CD14-positive monocyte (primary cell): ENCODE measurements around the gene CMTM3. TPM values are rescaled to one million over a fixed set of nuclear protein-coding genes. Genes with fewer than 3 reads are reported as not detected.

Source experiments
- DNase-seq, 3 donors: peaks; one replicate each; pipeline ENCODE4 v3.0.0-alpha.2; 2011 to 2022
- H2AFZ ChIP-seq: 2 replicates; pipeline ENCODE4 v1.6.0; 2012; ENCODE audit warnings: mild to moderate bottlenecking, low read depth, low read length, inconsistent platforms; ENCODE audit not compliant: insufficient read depth, poor library complexity, severe bottlenecking
- H3K27ac ChIP-seq, 2 donors: 1 replicate in 1 of 2; 2 replicates in 1 of 2; pipeline ENCODE4 v1.5.1; 2012 to 2013; ENCODE audit warnings: low read length in 2 of 2, control low read depth in 1 of 2, inconsistent platforms in 1 of 2, low read depth in 1 of 2, mild to moderate bottlenecking in 1 of 2
- H3K27me3 ChIP-seq, 2 donors: one replicate each; pipeline versions ENCODE4 v1.6.0 to v1.6.1; 2011 to 2013; ENCODE audit warnings: low read length in 2 of 2; ENCODE audit not compliant: control insufficient read depth in 2 of 2, insufficient read depth in 2 of 2
- H3K36me3 ChIP-seq, 2 donors: replicated peaks in 1 of 2; 1 replicate in 1 of 2; 2 replicates in 1 of 2; pipeline versions ENCODE4 v1.5.1 to v1.6.1; 2012 to 2013; ENCODE audit warnings: low read length in 2 of 2, control low read depth in 1 of 2, inconsistent platforms in 1 of 2, mild to moderate bottlenecking in 1 of 2; ENCODE audit not compliant: insufficient read depth in 2 of 2, control insufficient read depth in 1 of 2
- H3K4me1 ChIP-seq, 2 donors: 1 replicate in 1 of 2; 2 replicates in 1 of 2; pipeline versions ENCODE4 v1.5.1 to v1.6.1; 2012 to 2013; ENCODE audit warnings: low read length in 2 of 2, control low read depth in 1 of 2, inconsistent platforms in 1 of 2, mild to moderate bottlenecking in 1 of 2, moderate library complexity in 1 of 2; ENCODE audit not compliant: insufficient read depth in 2 of 2, control insufficient read depth in 1 of 2
- H3K4me2 ChIP-seq: replicated peaks from 2 replicates; pipeline ENCODE3; 2012; ENCODE audit warnings: low read length, moderate library complexity, mild to moderate bottlenecking; ENCODE audit not compliant: poor library complexity, severe bottlenecking; ENCODE audit errors: extremely low read depth
- H3K4me3 ChIP-seq, 3 experiments: fragments of 200-600 bp in 1 of 3; sonication (generic) in 1 of 3; replicated peaks in 1 of 3; 1 replicate in 2 of 3; 2 replicates in 1 of 3; pipeline ENCODE4 v1.5.1; 2011 to 2013; ENCODE audit warnings: low read length in 3 of 3, mild to moderate bottlenecking in 3 of 3, control low read depth in 2 of 3, low read depth in 2 of 3, inconsistent platforms in 1 of 3, moderate library complexity in 1 of 3
- H3K79me2 ChIP-seq: 2 replicates; pipeline ENCODE4 v1.6.0; 2012; ENCODE audit warnings: mild to moderate bottlenecking, control low read depth, inconsistent platforms, low read length, moderate library complexity; ENCODE audit not compliant: insufficient read depth
- H3K9ac ChIP-seq: 2 replicates; pipeline ENCODE4 v1.6.0; 2017; ENCODE audit warnings: low read length, mild to moderate bottlenecking; ENCODE audit not compliant: insufficient read depth, poor library complexity, severe bottlenecking
- H3K9me3 ChIP-seq, 2 donors: replicated peaks in 1 of 2; 1 replicate in 1 of 2; 2 replicates in 1 of 2; pipeline versions ENCODE4 v1.5.1 to v1.6.1; 2012 to 2013; ENCODE audit warnings: low read length in 2 of 2, control low read depth in 1 of 2; ENCODE audit not compliant: control insufficient read depth in 1 of 2, insufficient read depth in 1 of 2
- H4K20me1 ChIP-seq: 2 replicates; pipeline ENCODE4 v1.6.0; 2012; ENCODE audit warnings: mild to moderate bottlenecking, low read length, control low read depth, moderate library complexity; ENCODE audit not compliant: insufficient read depth
- H3K27ac Mint-ChIP-seq, 7 donors: one replicate each; pipeline ENCODE4 v1.8.0; 2020; ENCODE audit warnings: mild to moderate bottlenecking in 7 of 7, mixed read lengths in 7 of 7, moderate library complexity in 6 of 7, inconsistent platforms in 2 of 7
- H3K27me3 Mint-ChIP-seq, 3 donors: one replicate each; pipeline ENCODE4 v1.8.0; 2021 to 2022; ENCODE audit warnings: low read depth in 3 of 3, mild to moderate bottlenecking in 3 of 3, mixed read lengths in 3 of 3, moderate library complexity in 3 of 3, inconsistent platforms in 1 of 3
- H3K36me3 Mint-ChIP-seq, 2 donors: one replicate each; pipeline ENCODE4 v1.8.0; 2020; ENCODE audit warnings: mixed read lengths in 2 of 2, inconsistent platforms in 1 of 2, mild to moderate bottlenecking in 1 of 2
- H3K4me1 Mint-ChIP-seq: one replicate; pipeline ENCODE4 v1.8.0; 2020; ENCODE audit warnings: mild to moderate bottlenecking, mixed read lengths
- H3K4me3 Mint-ChIP-seq, 2 donors: one replicate each; pipeline ENCODE4 v1.8.0; 2020; ENCODE audit warnings: mild to moderate bottlenecking in 2 of 2, mixed read lengths in 2 of 2, moderate library complexity in 1 of 2
- H3K9me3 Mint-ChIP-seq, 7 donors: one replicate each; pipeline ENCODE4 v1.8.0; 2020 to 2022; ENCODE audit warnings: mixed read lengths in 7 of 7, mild to moderate bottlenecking in 6 of 7, moderate library complexity in 6 of 7, inconsistent platforms in 2 of 7
- WGBS: methylation state at CpG from one replicate; pipeline ENCODE4 v1.1.5; 2013; ENCODE audit warnings: missing lambda C conversion rate; ENCODE audit not compliant: insufficient coverage; 5-methylcytosine and 5-hydroxymethylcytosine counted together
- intact Hi-C, 2 donors: fragments of 100-400 bp; cut with micrococcal nuclease; formaldehyde crosslinking; loops; one replicate each; pipeline versions ENCODE4 v1.15.0 to v1.15.1; 2023
- polyA plus RNA-seq, 3 donors: library from polyadenylated mRNA; depleted of rRNA in 1 of 3; unstranded in 2 of 3; stranded (reverse) in 1 of 3; fragments of 300-500 nt in 2 of 3; fragments of >200 nt in 1 of 3; fragmentation: Illumina TruSeq in 2 of 3; gene quantifications; 1 replicate in 2 of 3; 2 replicates in 1 of 3; pipeline ENCODE4 v1.2.3, GENCODE V29; 2012 to 2021
- TF ChIP-seq, protein P1 (sequence below): fragments of 200-600 bp; IDR thresholded peaks from one replicate; pipeline ENCODE4 v1.8.0; 2022; ENCODE audit warnings: antibody characterized with exemption, mild to moderate bottlenecking

CMTM3 gene
- polyA plus RNA-seq, 3 donors: 125 to 131 (median 126) TPM

DNA sequence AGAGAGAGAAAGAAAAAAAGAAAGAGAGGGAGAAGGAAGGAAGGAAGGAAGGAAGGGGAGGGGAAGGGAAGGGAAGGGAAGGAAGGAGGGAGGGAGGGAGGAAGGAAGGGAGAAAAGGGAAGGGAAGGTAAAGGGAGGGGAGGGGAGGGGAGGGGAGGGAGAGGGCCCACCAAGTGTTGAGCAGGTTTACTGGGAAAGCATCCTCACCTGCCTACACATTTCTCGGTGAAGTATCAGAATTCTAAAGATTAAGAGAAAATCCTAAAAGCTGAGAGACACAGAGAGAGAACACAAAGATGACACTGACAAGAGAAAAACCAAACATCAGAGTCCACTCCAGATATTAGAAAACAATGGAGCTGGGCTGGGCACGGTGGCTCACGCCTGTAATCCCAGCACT lies 12.3 kb upstream of the CMTM3 start:
- DNase-seq: no peak
- no peaks in the 10 kb centered on the region for H3K9me3 ChIP-seq
- no peaks in the 10 kb centered on the region for H3K79me2 ChIP-seq
- no peak overlapping the region for H3K4me3 ChIP-seq
- H3K9me3 Mint-ChIP-seq: peaks cover 0 to 6% (median 2%) of the 10 kb centered on the region in 7 donors
- TF ChIP-seq, protein P1, sequence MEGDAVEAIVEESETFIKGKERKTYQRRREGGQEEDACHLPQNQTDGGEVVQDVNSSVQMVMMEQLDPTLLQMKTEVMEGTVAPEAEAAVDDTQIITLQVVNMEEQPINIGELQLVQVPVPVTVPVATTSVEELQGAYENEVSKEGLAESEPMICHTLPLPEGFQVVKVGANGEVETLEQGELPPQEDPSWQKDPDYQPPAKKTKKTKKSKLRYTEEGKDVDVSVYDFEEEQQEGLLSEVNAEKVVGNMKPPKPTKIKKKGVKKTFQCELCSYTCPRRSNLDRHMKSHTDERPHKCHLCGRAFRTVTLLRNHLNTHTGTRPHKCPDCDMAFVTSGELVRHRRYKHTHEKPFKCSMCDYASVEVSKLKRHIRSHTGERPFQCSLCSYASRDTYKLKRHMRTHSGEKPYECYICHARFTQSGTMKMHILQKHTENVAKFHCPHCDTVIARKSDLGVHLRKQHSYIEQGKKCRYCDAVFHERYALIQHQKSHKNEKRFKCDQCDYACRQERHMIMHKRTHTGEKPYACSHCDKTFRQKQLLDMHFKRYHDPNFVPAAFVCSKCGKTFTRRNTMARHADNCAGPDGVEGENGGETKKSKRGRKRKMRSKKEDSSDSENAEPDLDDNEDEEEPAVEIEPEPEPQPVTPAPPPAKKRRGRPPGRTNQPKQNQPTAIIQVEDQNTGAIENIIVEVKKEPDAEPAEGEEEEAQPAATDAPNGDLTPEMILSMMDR: no peak
- no peaks in the 10 kb centered on the region for H4K20me1 ChIP-seq
- H3K27ac ChIP-seq: no peak overlapping the region
- peak overlapping the region in 1 of 2 donors; percentile 48 for H3K4me3 Mint-ChIP-seq
- no peaks in the 10 kb centered on the region for H3K27me3 ChIP-seq
- no peaks in the 10 kb centered on the region for H3K36me3 ChIP-seq
- intact Hi-C loops: no loop called here
- H3K4me2 ChIP-seq: no peak overlapping the region
- H3K4me1 ChIP-seq: peaks cover 46 to 53% of the 10 kb centered on the region in 2 donors
- peaks cover 52% of the 10 kb centered on the region for H3K4me1 Mint-ChIP-seq
- H3K36me3 Mint-ChIP-seq: peaks cover 2 to 5% of the 10 kb centered on the region in 2 donors
- peaks cover 0 to 6% (median 3%) of the 10 kb centered on the region in 3 donors for H3K27me3 Mint-ChIP-seq
- H3K9ac ChIP-seq: no peak overlapping the region
- no peak overlapping the region for H2AFZ ChIP-seq
- peak overlapping the region in 1 of 7 donors; percentile 66 for H3K27ac Mint-ChIP-seq
- WGBS: 92% methylated on average over 2 of the region's 3 CpGs

- Histone ChIP-seq H3K27ac (no peak overlapping the region), H2AFZ (no peak overlapping the region), H3K79me2 (no peaks in the 10 kb centered on the region), H3K4me3 (no peak overlapping the region), H4K20me1 (no peaks in the 10 kb centered on the region), H3K9me3 (no peaks in the 10 kb centered on the region), H3K4me2 (no peak overlapping the region), H3K36me3 (no peaks in the 10 kb centered on the region), H3K9ac (no peak overlapping the region), H3K27me3 (no peaks in the 10 kb centered on the region), H3K4me1 (peaks cover 40 to 48% of the 10 kb centered on the region in 2 donors)
- H3K9me3 Mint-ChIP-seq: peaks cover 0 to 6% (median 2%) of the 10 kb centered on the region in 7 donors
- peaks cover 50% of the 10 kb centered on the region for H3K4me1 Mint-ChIP-seq
- no peak overlapping the region for H3K27ac Mint-ChIP-seq
- peaks cover 0 to 5% of the 10 kb centered on the region in 2 donors for H3K36me3 Mint-ChIP-seq
- H3K4me3 Mint-ChIP-seq: no peak overlapping the region
- no CpG with 5 or more reads among the region's 3 CpGs for whole genome bisulfite sequencing
- TF ChIP-seq, protein P1: no peak
- no peak for DNase-seq
- H3K27me3 Mint-ChIP-seq: peaks cover 0 to 7% (median 3%) of the 10 kb centered on the region in 3 donors
- intact Hi-C loops: no loop called here
Observed at GRCh38 chr16:66592814-66593213, 11.7 kb upstream of the CMTM3 start.
